Breast epithelium (tissue), 3 donors: ENCODE measurements around the gene DTX4.

Experiments
- CTCF ChIP-seq, 3 donors: fragments of 450-650 bp; IDR thresholded peaks; one replicate each; pipeline ENCODE4 v1.5.1; 2016 to 2017; ENCODE audit warnings: antibody characterized with exemption in 3 of 3, mild to moderate bottlenecking in 3 of 3, moderate library complexity in 3 of 3
- POLR2A ChIP-seq: fragments of 450-650 bp; IDR thresholded peaks from one replicate; pipeline ENCODE4 v1.6.1; 2016; ENCODE audit warnings: antibody characterized with exemption, mild to moderate bottlenecking, moderate library complexity
- POLR2AphosphoS5 ChIP-seq, 3 donors: sonication (generic); formaldehyde crosslinking; IDR thresholded peaks; one replicate each; pipeline ENCODE4 v1.6.1; 2017; ENCODE audit warnings: antibody characterized with exemption in 3 of 3

GRCh38 chr11:59223177-59223576 lies 51.2 kb downstream of the DTX4 start:
- TF ChIP-seq CTCF (IDR thresholded peaks at IDR 0.05) (no peak), POLR2A (no peak), POLR2AphosphoS5 (IDR thresholded peaks at IDR 0.05) (no peak)
